Body of pancreas (tissue), 4 donors: ENCODE results near the gene HSF4.

Source experiments
- CTCF ChIP-seq, 7 experiments: fragments of 450-650 bp in 4 of 7; fragments of 200-600 bp in 3 of 7; sonication (generic) in 3 of 7; IDR thresholded peaks; one replicate each; pipeline ENCODE4 v1.5.1; 2016 to 2019; ENCODE audit warnings: antibody characterized with exemption in 7 of 7
- POLR2A ChIP-seq, 3 donors: fragments of 450-650 bp; IDR thresholded peaks; one replicate each; pipeline ENCODE4 v1.6.1; 2016; ENCODE audit warnings: antibody characterized with exemption in 3 of 3, mild to moderate bottlenecking in 2 of 3

GRCh38 chr16:67151431-67152097 lies 13.0 kb upstream of the HSF4 start:
- TF ChIP-seq CTCF (IDR thresholded peaks at IDR 0.05) = no peak
- no peak for TF ChIP-seq POLR2A (IDR thresholded peaks at IDR 0.05)
